Skeletal muscle satellite cell (primary cell): ENCODE measurements around the gene EHMT1.

Source experiments
- H3K27me3 ChIP-seq: 2 replicates; pipeline ENCODE4 v1.7.0; 2013; ENCODE audit warnings: low read length; ENCODE audit not compliant: control insufficient read depth, insufficient read depth
- H3K36me3 ChIP-seq: 2 replicates; pipeline ENCODE4 v1.7.0; 2013; ENCODE audit warnings: mild to moderate bottlenecking, control low read depth, low read length; ENCODE audit not compliant: insufficient read depth
- H3K4me1 ChIP-seq: 2 replicates; pipeline ENCODE4 v1.7.0; 2013; ENCODE audit warnings: low read length; ENCODE audit not compliant: control insufficient read depth, insufficient read depth
- H3K4me2 ChIP-seq: 2 replicates; pipeline ENCODE4 v1.7.0; 2013; ENCODE audit warnings: mild to moderate bottlenecking, low read length
- H3K4me3 ChIP-seq: 2 replicates; pipeline ENCODE4 v1.7.0; 2013; ENCODE audit warnings: low read length
- H3K9ac ChIP-seq: 2 replicates; pipeline ENCODE4 v1.7.0; 2013; ENCODE audit warnings: mild to moderate bottlenecking, low read depth, low read length, moderate library complexity
- H3K9me3 ChIP-seq: replicated peaks from 2 replicates; pipeline ENCODE4 v1.7.0; 2013; ENCODE audit warnings: mild to moderate bottlenecking, control low read depth, low read length

EHMT1 gene

DNA sequence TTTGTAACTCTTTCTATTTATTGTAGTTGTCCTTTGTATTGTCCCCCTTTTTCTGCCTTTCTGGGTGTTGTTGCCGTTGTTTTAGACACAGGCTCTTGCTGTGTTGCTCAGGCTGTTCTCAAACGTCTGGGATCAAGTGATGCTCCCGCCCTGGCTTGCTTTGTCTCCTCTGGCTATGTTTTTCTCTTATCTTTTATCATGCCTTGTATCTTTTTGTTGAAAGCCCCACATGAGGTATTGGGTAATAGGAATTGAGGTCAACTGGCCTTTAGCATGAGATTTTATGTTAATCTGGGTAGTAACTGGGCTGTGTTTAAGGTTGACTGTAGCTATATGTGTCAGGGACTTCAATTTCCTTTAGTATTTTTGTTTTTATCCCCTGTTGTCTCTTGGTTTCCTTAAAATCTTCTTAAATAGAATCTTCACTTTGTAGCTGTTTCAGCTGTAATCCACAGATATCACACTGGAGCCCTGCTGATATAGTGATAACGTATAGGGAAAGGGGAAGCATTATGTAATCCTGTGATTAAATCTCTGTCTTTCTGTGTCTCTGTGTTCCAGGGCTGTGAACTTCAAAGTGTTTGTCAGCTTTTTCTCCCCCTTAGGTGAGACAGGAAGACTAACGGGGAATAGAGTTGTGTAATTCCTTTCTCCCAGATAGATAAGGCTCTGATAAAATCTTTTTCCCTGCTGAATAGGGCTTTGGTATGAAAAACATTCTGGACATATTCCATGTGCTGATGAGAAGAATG lies 232.9 kb downstream of the EHMT1 start:
- no peak overlapping the region for H3K9ac ChIP-seq
- H3K27me3 ChIP-seq = no peaks in the 10 kb centered on the region
- no peaks in the 10 kb centered on the region for H3K9me3 ChIP-seq
- H3K4me1 ChIP-seq = no peaks in the 10 kb centered on the region
- no peak overlapping the region for H3K4me2 ChIP-seq
- H3K4me3 ChIP-seq = no peak overlapping the region
- no peaks in the 10 kb centered on the region for H3K36me3 ChIP-seq

DNA sequence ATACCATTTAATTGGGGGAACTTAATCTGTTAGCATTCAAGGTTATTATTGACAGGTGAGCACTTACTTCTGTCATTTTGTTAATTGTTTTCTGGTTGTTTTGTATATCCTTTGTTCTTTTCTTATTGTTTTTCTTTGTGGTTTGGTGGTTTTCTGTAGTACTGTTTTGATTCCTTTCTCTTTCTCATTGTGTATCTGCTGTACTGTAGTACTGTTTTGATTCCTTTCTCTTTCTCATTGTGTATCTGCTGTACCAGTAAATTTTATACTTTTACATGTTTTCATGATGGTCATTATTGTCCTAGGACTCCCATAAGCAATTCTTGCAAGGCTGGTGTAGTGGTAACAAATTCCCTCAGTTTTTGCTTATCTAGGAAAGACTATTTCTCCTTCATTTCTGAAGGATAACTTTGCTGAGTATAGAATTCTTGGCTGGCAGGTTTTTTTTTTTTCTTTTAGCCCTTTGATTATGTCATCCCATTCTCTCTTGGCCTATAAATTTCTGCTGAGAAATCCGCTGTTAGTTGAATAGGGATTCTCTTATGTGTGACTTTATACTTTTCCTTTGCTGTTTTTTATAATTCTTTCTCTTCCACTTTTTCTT lies 234.7 kb downstream of the EHMT1 start:
- Histone ChIP-seq H3K4me1 (no peaks in the 10 kb centered on the region), H3K9ac (no peak overlapping the region), H3K9me3 (no peaks in the 10 kb centered on the region), H3K4me2 (no peak overlapping the region), H3K27me3 (no peaks in the 10 kb centered on the region), H3K36me3 (no peaks in the 10 kb centered on the region), H3K4me3 (no peak overlapping the region)

DNA sequence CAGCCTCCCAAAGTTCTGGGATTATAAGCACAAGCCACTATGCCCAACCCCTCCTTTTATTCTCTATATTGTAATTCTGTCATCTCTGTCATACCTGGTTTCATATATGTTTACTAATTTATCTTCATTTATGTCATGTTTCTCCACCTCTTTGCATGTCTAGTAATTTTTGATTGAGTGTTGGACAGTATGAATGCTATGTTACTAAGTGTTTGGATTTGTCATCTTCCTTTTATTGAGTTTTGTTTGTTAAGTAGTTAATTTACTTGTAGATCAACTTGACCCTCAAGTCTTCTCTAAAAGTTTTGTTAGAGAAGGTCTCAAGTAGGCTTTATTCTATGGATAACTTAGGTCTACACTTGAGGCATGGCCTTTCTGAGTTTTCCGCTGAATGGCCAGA lies 241.6 kb downstream of the EHMT1 start:
- Histone ChIP-seq H3K36me3 (no peaks in the 10 kb centered on the region), H3K9me3 (no peaks in the 10 kb centered on the region), H3K4me1 (no peaks in the 10 kb centered on the region), H3K27me3 (no peaks in the 10 kb centered on the region), H3K4me2 (no peak overlapping the region), H3K9ac (no peak overlapping the region), H3K4me3 (no peak overlapping the region)

DNA sequence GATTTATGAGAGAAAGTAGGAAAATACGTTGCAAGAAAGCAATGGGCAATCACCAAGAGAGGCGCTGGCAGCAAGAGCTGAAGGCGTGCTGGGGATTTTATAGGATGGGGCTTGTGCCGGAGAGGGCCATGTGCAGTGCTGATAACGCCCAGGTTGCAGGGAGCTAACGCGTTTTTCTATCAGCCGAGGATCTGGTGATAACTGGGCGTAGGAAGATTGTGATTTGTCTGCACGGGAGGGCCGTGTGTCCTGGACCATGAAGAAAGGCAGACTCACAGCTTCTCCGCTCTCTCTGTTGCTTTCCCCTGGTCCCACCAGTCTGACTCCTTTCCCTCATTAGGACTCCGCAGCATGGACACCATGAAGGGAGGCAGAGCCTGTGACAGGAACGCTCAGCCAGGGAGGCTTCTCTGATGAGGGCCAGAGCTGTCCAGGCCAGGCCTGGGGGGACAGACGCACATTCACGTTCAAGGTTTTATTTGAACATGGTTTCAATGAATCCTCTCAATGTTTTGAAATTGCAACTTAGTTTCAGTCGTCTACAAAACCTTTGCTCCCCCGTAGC lies 246.9 kb downstream of the EHMT1 start:
- Histone ChIP-seq H3K9ac (no peak overlapping the region), H3K36me3 (no peaks in the 10 kb centered on the region), H3K27me3 (no peaks in the 10 kb centered on the region), H3K4me3 (no peak overlapping the region), H3K4me1 (no peaks in the 10 kb centered on the region), H3K4me2 (no peak overlapping the region), H3K9me3 (no peaks in the 10 kb centered on the region)

DNA sequence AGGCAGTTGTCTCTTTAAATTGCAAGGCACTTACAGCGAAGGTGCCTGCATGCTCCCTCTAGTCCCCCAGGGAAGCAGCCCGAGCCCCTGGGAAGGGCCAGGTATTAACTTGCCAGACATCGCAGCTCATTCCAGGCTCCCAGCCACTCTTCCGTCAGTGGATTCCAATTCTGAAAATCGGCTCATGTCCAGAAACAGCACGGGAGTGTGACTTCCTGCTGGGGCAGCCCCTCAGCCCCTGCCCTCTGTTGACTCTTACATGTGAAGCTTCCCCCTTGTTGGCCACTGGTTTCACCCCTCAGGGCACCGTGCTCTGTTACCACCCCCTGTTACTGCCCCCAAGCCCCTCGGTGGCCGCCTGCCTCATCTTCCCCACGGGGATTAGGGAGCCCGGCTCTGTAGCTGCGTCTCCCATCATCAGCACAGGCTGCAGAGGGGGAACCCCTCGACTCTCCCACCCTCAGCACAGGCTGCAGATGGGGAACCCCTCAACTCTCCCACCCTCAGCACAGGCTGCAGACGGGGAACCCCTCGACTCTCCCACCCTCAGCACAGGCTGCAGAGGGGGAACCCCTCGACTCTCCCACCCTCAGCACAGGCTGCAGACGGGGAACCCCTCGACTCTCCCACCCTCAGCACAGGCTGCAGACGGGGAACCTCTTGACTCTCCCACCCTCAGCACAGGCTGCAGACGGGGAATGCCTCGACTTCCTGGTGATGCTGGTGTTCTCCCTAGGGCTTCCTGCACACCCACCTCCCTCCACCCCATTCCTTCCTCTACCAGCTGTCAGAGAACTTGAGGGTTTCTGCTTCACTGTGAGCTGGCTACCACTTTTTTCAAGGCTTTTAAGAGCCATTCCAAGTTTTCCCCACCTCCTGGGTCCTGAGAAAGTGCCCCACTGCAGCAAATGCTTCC lies 247.7 kb downstream of the EHMT1 start:
- H3K9ac ChIP-seq = no peak overlapping the region

DNA sequence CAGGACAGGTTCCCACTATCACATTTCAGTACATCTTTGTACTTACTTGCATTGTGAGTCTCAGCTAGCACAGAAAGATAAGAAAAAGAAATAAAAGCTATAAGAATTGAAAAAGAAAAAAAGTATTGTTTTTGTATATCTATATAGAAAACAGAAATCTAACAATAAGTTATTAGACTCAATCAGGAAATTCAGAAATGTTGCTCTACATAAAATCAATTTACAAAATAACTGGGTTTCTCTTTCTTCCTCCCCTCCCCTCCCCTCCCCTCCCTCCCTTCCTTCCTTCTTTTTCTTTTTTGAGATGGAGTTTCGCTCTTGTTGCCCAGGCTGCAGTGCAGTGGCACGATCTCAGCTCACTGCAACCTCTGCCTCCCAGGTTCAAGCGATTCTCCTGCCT lies 251.6 kb downstream of the EHMT1 start:
- Histone ChIP-seq H3K27me3 (no peaks in the 10 kb centered on the region), H3K9ac (no peak overlapping the region), H3K4me1 (no peaks in the 10 kb centered on the region), H3K4me2 (no peak overlapping the region), H3K36me3 (no peaks in the 10 kb centered on the region), H3K9me3 (no peaks in the 10 kb centered on the region), H3K4me3 (no peak overlapping the region)

More for the DNA sequence above, 247.7 kb downstream of the EHMT1 start:
- Histone ChIP-seq H3K4me1 (no peaks in the 10 kb centered on the region), H3K27me3 (no peaks in the 10 kb centered on the region), H3K9me3 (no peaks in the 10 kb centered on the region), H3K36me3 (no peaks in the 10 kb centered on the region), H3K4me2 (no peak overlapping the region), H3K4me3 (no peak overlapping the region)

DNA sequence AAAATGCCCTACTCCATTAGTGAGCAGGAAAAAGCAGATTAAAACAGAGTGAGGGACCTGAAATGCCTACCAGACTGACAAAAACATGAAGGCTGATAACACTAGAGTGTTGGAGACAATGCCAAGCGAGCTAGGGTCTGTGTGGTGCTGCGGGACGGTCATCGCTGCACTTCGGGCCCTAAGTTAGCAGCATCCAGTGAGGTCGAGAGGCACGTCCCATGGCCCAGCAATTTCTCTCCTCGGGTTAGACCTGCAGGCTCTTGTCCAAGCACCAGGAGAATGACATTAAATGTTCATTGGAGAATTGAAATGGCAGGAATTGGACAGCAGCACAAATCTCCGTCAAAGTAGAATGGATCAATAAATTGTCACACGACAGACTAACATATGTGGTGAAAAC lies 253.5 kb downstream of the EHMT1 start:
- Histone ChIP-seq H3K4me2 (no peak overlapping the region), H3K9me3 (no peaks in the 10 kb centered on the region), H3K9ac (no peak overlapping the region), H3K36me3 (no peaks in the 10 kb centered on the region), H3K4me1 (no peaks in the 10 kb centered on the region), H3K27me3 (peaks cover 10% of the 10 kb centered on the region), H3K4me3 (no peak overlapping the region)

DNA sequence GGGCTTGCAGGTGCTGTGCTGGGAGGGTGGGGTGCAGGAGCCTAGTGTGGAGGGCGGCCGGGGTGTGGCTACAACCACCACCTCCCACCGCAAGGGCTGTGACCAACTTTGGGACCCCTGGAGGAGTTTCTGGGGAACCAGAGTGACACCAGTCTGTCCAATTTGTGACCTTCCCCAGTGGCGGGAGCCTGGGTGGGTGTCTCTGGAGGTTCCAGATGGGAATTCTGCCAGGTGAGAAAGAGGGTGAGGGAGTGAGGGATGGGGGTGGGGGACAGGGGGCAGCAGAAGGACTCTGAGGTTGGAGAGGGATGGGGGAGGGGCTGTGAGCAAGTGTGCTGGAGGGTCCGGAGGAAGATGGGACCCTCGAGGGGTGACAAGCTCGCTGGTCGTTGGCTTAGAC lies 254.6 kb downstream of the EHMT1 start:
- H3K9ac ChIP-seq = no peak overlapping the region
- H3K27me3 ChIP-seq = peaks cover 10% of the 10 kb centered on the region
- H3K9me3 ChIP-seq = no peaks in the 10 kb centered on the region
- no peaks in the 10 kb centered on the region for H3K36me3 ChIP-seq
- H3K4me3 ChIP-seq = no peak overlapping the region
- H3K4me1 ChIP-seq = no peaks in the 10 kb centered on the region
- H3K4me2 ChIP-seq = no peak overlapping the region

DNA sequence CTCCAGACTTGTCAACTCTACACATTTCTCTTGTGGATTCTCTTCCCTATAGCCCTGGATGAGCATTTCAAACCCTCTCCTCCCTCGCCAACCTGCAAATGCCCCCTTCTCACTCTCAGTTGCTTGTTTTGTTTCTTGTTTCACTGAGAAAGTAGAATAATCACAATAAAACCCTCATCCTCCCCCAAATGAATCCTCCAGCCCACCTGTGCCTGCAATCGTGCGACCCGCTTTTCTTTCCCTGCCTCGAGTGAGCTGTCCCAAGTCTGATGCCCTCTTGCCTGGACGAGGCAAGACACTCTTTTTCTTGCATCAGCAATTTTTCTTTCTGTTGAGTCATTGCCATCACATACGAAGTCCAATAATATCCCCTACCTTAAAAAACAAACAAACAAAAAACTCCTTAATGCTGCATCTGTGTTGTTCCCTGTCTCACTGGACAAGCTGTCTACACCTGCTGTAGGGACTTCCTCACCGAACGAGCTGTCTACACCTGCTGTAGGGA lies 255.1 kb downstream of the EHMT1 start:
- Histone ChIP-seq H3K36me3 (no peaks in the 10 kb centered on the region), H3K9me3 (no peaks in the 10 kb centered on the region), H3K27me3 (peaks cover 10% of the 10 kb centered on the region), H3K9ac (no peak overlapping the region), H3K4me1 (no peaks in the 10 kb centered on the region), H3K4me3 (no peak overlapping the region), H3K4me2 (no peak overlapping the region)

DNA sequence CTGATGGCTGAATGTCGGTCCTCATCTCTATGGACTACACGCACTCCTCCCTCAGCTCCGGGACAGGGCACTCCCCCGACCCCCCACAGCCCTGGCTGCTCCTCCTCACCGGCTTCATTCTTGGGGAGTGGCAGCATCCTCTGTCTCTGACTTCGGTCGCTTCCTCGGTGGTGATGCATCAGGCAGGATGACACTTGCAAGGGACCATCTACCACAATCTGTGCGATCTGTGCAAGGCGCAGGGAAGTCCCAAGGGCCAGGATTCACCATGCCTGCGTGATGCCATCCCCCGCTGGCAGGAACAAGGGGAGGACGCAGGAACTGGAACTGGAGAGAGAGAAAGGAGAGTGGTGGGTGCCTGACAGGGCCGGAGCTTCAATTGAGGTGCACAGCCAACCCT lies 256.5 kb downstream of the EHMT1 start:
- Histone ChIP-seq H3K4me2 (no peak overlapping the region), H3K36me3 (no peaks in the 10 kb centered on the region), H3K4me3 (no peak overlapping the region), H3K9ac (no peak overlapping the region), H3K27me3 (peaks cover 10% of the 10 kb centered on the region), H3K4me1 (no peaks in the 10 kb centered on the region), H3K9me3 (no peaks in the 10 kb centered on the region)

DNA sequence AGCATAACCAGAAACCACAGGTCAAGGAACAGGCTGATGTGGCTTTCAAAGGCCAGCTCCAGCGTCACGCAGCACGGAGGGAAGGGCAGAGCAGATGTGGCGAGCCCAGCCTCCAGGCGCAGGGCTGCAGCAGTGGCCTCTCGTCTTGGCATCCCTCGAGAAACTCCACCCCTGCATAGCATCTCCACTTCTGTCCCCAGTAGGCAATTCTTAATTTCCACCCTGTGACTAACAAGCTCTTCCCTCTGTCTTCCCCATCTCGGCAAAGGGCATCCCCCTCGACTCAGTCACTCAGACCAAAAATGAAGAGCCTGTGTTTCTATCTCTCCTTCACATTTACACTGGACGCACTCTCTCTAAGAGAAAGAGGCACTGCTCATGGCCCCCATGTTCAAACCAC lies 257.0 kb downstream of the EHMT1 start:
- H3K4me2 ChIP-seq = no peak overlapping the region
- no peak overlapping the region for H3K9ac ChIP-seq
- no peaks in the 10 kb centered on the region for H3K9me3 ChIP-seq
- H3K36me3 ChIP-seq = no peaks in the 10 kb centered on the region
- no peak overlapping the region for H3K4me3 ChIP-seq
- peaks cover 10% of the 10 kb centered on the region for H3K27me3 ChIP-seq
- no peaks in the 10 kb centered on the region for H3K4me1 ChIP-seq
